GM13976 (cell line): ENCODE data around the gene ALCAM.

ENCODE experiments used
- DNase-seq: peaks from one replicate; pipeline ENCODE4 v3.0.0; 2012; ENCODE audit warnings: low spot score
- in situ Hi-C: fragments of 300-500 bp; cut with MboI; formaldehyde crosslinking; loops from one replicate; pipeline ENCODE4 v1.12.0; 2022; ENCODE audit warnings: low sequenced_read_pairs, mixed read lengths, inconsistent platforms; ENCODE audit not compliant: unreplicated experiment
- TF ChIP-seq, protein P1 (sequence below): IDR thresholded peaks from 2 replicates; pipeline ENCODE4 v1.5.1; 2012; ENCODE audit warnings: borderline replicate concordance, mild to moderate bottlenecking; ENCODE audit not compliant: insufficient read depth; ENCODE audit errors: extremely low read depth, missing control alignments, control extremely low read depth

ALCAM gene

DNA sequence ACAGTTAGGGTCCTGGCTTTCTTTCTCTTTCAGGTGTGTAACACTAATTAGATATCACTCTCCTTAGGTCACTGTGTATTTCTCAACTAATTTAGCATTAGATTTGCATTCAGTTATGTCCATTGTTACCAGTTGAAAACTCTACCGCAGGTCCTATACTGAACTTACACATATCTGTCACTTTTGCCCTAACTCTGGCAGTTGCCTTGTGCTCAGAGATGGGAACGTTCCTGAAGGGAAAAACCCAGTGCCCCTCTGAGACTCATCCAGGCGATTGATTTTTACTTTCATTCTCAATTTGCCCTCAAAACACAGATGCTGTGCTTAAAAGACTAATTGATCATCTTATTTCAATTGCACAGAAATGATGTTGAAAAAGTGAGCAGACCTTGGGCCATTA, 249.1 kb downstream of the ALCAM start:
- no peak for DNase-seq
- in situ Hi-C loops: no loop called here

GRCh38 chr3:105616374-105617121, 249.8 kb downstream of the ALCAM start:
- in situ Hi-C loops: no loop called here
- TF ChIP-seq, protein P1, sequence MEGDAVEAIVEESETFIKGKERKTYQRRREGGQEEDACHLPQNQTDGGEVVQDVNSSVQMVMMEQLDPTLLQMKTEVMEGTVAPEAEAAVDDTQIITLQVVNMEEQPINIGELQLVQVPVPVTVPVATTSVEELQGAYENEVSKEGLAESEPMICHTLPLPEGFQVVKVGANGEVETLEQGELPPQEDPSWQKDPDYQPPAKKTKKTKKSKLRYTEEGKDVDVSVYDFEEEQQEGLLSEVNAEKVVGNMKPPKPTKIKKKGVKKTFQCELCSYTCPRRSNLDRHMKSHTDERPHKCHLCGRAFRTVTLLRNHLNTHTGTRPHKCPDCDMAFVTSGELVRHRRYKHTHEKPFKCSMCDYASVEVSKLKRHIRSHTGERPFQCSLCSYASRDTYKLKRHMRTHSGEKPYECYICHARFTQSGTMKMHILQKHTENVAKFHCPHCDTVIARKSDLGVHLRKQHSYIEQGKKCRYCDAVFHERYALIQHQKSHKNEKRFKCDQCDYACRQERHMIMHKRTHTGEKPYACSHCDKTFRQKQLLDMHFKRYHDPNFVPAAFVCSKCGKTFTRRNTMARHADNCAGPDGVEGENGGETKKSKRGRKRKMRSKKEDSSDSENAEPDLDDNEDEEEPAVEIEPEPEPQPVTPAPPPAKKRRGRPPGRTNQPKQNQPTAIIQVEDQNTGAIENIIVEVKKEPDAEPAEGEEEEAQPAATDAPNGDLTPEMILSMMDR: no peak
- DNase-seq: no peak

More for the DNA sequence above, 249.1 kb downstream of the ALCAM start:
- TF ChIP-seq, protein P1: no peak

- in situ Hi-C loops: no loop called here
- no peak for DNase-seq
- TF ChIP-seq, protein P1: no peak
Observed at GRCh38 chr3:105618556-105618955, 251.8 kb downstream of the ALCAM start.

DNA sequence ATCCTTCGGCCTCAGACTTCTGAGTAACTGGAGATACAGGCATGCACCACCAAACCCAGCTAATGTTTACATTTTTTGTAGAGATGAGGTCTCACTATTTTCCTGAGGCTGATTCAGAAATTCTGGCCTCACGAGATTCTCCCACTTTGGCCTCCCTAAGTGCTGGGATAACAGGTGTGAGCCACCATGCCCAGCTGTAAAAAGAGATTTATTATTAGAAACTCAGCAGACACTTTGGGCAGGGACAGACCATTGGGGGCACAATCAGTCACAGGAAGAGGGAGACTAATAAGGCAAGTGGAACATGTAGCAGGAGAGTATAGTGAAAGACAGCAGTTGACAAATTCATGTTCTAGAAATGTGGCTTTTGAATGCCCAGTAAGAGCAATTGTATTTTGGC, 252.9 kb downstream of the ALCAM start:
- TF ChIP-seq, protein P1: no peak
- no peak for DNase-seq
- in situ Hi-C loops: no loop called here

DNA sequence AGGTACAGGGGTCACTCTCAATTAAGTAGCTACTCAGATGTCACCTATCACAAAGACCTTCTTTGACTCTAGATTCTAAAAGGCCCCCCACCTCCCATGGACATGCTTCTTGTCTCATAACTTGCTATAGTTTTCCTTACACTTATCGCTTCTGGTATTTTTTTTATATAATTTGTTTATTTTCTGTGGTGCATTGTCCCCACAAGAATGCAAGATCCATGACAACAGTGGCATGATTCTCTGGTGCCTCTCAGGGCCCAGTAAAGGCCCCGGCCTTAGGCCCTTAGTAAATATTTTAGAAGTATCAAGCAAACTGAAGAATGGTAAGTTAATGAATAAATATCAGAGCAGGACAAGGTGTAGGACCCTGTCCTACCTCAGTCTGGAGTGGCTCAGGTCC, 253.5 kb downstream of the ALCAM start:
- TF ChIP-seq, protein P1: no peak
- DNase-seq: no peak

DNA sequence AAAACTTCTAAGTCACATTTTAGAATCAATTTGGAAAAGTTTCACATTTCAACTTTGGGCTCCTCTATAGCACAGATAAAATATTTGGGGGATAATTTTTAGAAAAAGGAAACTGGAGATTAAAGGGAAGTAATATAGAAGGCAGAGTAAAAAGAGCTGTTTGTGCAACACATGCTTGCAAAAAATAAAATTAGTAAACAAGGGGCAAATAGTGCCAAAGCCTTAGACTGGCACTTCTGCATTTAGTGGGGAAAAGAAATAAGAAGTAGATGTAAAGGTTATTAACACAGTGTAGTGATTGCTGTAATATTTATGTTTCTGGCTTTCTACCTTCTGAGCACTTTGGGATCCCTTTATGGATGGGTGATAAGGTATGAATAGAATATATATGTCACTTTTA, 255.5 kb downstream of the ALCAM start:
- TF ChIP-seq, protein P1: no peak
- no peak for DNase-seq
- in situ Hi-C loops: no loop called here

More for the DNA sequence above, 253.5 kb downstream of the ALCAM start:
- in situ Hi-C loops: no loop called here
